T-helper 2 cell (primary cell): ENCODE data around the gene CDX2.
A peak's percentile ranks its signal among the peaks of the same experiment; 100 is the strongest.
"Not testable (repeated sequence)": the region's sequence is repeated elsewhere in the genome, so short reads cannot be mapped to it uniquely, and the experiment has no call there.

Experiments used
- DNase-seq, 5 experiments: peaks; one replicate each; pipeline versions ENCODE4 v3.0.0 to v3.0.0-alpha.2; 2012 to 2022
- total RNA-seq, 2 donors: gene quantifications; one replicate each; lab custom pipeline; 2026; lab: John Stamatoyannopoulos, UW

Gene CDX2
- total RNA-seq, result 0 to 0.20 reads per million in 2 donors

- no peak for DNase-seq
Measured at GRCh38 chr13:27969082-27969865, at the start of gene CDX2. Gene CDX2 (minus strand): TSS chr13:27969315. CDS start chr13:27969006, 309 bp downstream.

GRCh38 chr13:28014301-28014700, 45.2 kb upstream of the CDX2 start:
- DNase-seq, result no peak

GRCh38 chr13:28013482-28013881, 44.4 kb upstream of the CDX2 start:
- DNase-seq, result no peak

DNA sequence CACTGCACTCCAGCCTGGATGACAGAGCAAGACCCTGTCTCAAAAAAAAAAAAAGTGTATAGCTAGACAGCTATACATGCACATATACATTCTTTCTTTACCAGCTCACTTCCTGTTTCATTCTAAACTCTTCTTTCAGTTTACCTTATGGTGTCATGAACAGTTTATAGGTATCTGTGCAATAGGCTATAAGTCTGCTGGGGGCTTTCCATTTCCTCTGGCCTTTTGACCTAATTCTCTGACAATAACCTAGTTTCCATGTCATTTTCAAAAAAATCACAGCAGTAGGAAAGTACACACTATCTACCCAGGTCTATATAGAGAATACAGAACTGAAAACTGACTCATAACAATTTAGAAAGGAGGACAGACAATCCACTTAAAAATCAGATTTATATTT, 43.8 kb upstream of the CDX2 start:
- peak in 1 of 5 experiments; percentile 46 for DNase-seq

- no peak for DNase-seq
Measured at GRCh38 chr13:28012383-28012782, 43.3 kb upstream of the CDX2 start.

DNA sequence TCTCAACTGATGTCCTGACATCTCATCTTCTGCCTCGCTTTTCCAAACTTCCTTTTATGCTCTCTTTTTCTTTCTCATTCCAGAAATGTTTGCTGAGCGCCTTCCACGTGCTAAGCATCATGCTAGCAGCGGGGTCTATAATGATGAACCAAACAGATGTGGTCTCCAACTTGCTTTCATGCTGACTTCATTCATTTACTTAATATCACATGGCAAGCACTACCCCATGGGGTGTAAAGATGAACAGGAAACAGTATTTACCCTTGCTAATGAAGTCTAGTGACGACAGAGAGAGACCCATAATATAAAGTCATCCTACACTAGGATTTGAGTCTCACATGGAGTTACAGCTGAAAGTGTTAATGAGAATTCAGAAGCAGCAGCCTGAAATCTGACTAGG, 40.9 kb upstream of the CDX2 start:
- no peak for DNase-seq

DNA sequence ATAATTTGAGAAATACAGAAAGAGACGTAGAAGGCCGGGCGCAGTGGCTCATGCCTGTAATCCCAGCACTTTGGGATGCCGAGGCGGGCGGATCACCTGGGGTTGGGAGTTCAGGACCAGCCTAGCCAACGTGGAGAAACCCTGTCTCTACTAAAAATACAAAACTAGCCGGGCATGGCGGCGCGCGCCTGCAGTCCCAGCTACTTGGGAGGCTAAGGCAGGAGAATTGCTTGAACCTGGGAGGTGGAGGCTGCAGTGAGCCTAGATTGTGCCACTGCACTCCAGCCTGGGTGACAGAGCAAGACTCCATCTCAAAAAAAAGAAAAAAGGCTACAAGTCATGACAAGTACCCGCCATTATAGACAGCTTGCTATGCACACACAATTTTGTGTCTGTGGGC, 35.9 kb upstream of the CDX2 start:
- not testable (repeated sequence) for DNase-seq

GRCh38 chr13:28002886-28003698, 34.0 kb upstream of the CDX2 start:
- DNase-seq, result no peak

DNA sequence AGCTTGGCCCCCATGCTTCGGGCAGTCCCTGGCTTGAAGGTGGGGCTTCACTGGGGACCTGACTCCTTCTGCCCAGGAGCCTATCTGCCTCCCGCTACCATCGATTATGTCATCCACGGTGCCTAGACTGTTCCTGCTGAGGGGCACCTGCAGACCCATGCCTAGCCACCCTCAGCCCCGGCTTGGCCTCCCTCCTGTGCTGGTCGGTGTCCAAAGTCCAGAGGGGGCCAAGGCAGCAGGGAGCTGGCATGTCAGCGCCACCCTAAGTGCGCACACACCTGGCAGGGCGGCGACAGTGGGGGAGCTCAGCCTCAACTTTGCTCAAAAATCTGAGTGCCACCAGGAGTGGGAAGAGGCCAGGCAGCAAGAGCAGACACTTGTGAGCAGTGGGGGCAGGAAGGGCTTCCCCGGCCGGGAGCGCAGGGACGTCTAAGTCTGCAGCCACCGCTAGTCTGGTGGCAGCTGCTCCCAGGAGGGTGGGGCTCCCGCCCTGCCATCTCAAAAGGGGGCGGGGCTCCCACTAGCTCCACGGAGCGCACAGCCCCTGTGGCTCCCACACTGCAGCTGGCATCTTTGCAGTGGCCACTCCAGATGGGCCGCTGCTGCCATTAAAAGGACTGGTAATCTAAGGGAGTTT, 32.8 kb upstream of the CDX2 start:
- DNase-seq, result no peak

DNA sequence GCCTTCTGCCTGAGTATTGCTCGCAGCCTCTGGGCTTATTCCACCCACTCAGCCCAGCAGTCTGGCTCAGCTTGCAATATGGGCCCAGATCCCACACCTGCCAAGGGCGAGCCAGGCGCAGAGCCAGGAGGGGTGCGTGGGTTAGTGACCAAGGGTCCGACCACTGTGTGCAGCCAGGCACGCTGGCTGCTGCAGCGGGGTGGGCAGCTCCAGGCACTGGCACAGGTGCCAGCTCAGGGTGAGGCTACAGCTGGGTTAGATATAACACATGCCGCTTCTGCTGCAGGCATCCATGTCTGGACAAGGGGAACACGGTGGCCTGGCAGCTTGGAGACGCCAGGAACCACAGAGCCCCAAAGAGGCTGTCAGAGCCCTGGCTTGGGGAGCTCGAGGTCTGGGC, 31.9 kb upstream of the CDX2 start:
- DNase-seq, result no peak

- no peak for DNase-seq
Measured at GRCh38 chr13:28000567-28000966, 31.5 kb upstream of the CDX2 start.

DNA sequence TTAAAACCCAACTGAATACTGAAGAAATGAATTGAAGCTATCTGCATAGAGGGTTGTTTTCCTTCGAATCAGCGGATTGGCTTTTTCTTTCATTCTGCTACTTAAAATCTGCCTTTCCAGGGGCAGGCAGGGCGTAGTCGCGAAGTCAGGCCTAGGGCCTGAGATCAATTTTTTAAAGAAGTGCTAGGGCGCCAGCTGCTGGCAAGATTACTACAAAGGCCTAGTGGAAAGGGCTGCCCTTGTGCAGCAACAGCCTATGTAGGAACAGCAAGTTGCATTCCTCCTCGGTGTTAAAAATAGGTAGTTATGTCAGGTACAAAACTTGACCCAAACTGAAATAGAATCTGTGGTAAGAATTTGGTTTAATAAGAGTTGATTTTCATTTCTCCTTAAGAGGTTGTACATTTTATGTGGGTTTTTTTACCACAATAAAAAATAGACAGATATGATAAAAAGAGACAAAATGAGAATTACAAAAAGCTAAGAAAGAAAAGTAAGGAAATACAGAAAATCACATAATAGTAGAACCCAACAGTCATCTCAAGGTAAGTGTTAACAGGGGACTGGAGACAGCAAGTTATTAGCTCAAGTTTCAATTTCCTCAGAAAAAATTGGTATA, 28.9 kb upstream of the CDX2 start:
- peak in 1 of 5 experiments; percentile 43 for DNase-seq

GRCh38 chr13:27991881-27992280, 22.8 kb upstream of the CDX2 start:
- no peak for DNase-seq

DNA sequence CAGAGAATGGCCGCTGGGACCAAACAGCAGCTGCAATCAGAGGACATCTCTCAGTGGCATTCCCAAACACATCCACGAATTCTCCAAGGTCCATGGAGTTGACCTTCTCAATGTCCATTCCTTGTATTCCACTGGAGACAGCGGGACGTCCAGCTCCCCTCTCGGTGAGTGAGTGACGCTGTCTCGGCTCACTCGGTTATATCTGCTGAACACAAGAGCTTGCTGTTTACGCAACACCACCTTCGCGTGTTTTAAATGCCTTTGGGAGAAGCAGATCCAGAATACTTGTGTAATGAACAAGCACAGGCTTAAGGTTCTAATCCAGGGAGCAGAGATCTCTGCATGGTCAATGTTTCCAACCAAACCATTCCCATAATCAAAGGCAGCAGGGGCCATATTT, 19.4 kb upstream of the CDX2 start, which contains the start of gene URAD:
Gene URAD (minus strand): TSS at position 174 of the 400 bp plus-strand sequence. CDS start 56 bp downstream, at position 118.
- no peak for DNase-seq

DNA sequence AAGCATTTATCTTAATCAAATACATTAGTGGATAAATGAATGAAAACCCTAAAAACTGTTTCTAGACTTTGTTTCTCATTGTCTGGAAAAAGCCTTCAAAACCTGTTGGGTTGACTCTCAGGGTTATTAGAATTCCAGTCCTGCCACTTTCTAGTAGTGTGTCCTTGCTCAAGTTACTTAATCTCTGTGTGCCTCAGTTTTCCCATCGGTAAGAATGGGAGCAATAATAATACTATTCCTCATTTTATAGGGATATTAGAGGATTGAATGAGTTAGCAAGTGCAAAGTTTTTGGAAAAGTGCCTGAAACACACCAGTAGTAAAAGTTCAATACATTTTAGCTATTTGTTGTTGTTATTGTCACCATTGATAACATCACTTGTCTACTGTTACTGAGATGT, 16.5 kb upstream of the CDX2 start:
- DNase-seq, result no peak

GRCh38 chr13:27982361-27982760, 13.2 kb upstream of the CDX2 start:
- no peak for DNase-seq

DNA sequence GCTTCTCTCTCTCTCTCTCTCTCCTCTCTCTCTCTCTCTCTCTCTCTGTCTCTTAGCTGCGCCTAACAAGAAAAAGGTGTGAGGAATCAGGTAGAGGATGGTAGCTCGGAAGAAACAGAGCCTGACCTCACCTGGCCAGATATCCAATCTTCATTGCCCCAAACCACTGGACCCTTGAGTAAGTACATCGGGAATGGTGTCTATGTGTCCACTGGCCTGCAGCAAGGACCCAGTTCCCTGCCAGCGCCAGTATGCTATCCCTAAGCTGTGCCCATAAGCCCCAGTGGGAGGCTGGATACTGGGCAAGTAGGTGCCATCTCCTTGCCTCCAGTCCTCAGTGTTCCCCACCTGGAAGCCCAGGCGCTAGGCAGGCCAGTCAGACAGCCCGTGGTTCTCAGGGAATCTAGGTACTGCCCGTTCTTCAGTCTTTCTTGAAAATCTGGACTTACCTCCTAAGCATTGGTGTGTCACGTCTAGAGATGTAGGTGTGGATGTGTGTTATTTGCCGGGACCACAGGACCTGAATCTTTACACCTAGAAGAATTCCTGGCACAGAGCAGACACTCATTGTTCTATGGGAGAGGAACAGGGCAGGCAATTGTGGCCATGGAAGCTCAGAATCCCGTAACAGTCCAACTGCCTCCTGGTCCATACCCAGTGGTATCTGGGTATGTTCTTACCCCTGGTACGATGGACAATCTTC, 12.0 kb upstream of the CDX2 start:
- DNase-seq, result no peak

DNA sequence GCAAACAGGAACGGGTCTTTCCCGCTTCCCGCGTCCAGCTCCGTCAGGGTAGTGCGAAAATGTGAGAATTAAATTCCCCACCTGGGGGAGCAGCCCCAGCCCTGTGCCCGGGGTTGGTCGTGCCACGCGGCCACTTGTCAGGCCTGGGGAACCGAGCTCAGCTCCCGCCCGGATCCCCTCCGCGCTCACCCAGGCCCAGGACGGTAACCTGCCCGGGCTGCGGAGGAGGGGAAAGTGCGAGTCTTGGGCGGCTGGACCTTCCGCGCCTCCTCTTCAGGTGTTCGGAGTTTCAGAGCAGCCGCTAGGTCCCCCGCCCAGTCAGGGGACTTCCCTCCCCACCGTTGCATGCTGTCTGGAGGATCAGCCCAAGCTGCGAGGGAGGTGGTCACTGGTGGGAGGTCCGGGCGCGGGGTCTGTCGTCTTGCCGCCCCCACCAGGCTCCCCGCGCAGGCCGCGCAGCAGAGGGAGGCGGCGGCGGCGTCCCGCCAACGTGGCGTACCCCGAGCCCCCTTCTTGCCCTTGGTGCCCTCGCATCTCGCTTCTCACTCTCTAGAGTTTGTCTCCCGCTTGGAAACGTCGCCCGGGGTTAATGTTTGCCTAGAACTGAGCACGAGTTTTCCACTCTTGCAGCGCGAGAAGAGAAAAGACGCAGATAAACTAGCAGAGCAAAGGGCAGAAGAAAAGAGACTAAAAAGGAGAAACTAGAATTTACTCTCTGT, 11.3 kb upstream of the CDX2 start:
- DNase-seq, result no peak

- DNase-seq, result no peak
Measured at GRCh38 chr13:27979765-27980279, 10.7 kb upstream of the CDX2 start.

DNA sequence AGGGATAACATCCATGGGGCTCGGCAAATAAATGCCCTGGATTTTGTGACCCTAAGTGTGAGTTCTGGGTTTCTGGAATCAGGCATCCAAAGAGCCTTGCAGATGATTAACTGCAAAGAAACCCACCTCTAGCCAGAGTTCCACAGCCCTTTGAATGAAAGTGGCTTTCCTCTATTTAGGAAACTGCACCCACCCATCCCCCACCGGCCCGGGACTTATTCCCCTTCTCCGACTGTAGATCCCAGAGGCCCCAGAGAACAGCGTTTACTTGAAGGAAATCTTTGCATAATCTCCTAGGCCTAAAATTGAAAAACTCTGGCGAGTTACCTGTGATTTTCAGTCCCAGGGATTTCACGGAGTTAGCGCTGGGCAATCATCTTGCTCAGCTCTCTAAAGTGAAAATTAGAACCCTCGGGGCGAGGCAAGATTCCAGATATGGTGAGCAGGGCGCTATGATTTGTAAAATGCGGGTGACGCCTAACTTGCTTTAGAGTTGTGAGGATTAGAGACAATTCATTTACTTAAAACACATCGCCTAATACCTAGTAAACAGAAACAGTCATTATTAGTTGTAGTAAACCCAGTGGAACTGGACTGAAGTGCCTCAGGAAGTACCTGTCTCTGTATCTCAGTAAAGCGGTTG, 10.0 kb upstream of the CDX2 start:
- no peak for DNase-seq
